GM21423 (cell line): ENCODE data around the gene BLOC1S2.
"Not testable (repeated sequence)": the region's sequence is repeated elsewhere in the genome, so short reads cannot be mapped to it uniquely, and the experiment has no call there.

Experiments used
- ATAC-seq: cut with Tn5 transposase; IDR thresholded peaks from one replicate; pipeline ENCODE4 v1.9.1; 2021; ENCODE audit warnings: mild to moderate bottlenecking, moderate library complexity; ENCODE audit not compliant: unreplicated experiment

The BLOC1S2 gene

DNA sequence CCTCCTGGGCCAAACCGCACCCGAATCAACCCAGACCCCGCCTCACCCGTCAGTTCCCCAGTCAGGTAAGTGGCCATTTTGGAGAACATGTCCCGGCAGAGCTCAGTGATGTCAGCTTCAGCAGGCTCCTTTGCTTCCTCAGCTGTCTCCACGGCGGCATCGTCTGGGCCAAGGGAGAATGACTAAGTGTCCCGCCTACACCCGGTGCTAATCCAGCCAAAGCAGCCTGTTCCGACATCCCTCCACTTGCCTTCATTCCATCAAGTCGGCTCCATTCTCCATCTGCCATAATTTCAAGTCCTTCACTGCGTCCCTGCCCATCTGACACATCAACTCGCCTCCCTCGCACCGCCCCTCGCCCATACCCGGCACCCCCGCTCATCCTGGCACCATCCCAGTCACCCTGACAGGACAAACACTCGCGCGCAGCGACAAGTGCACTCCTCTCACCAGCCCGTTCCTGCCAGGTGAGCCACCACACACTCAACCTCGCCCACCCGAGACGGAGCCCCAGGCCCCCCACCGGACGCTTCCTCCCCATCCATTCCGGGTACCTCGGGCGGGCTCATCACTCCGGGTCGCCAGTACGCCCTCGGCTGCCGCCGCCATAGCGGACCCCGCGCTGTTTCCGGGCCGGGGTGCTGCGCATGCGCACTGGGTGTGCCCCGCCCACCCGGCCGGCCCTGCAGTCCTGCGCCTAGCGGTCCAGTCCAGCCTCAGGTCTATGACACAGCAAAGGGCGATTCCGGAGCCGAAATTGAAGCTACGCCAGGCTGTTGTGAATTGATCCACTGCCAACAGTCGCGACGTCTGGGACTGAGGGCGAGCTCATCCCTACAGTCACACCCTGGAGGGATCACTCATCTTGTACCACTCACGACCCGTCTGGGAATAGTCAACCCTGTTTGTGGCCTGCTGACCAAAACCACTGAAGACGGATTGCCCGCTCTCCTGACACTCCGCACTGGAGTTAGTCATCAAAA lies at the start of gene BLOC1S2:
Gene BLOC1S2, minus strand, starts transcription at position 630 of the 983 bp plus-strand sequence. Its CDS starts 21 bp downstream, at position 609.
- peak; percentile 89 for ATAC-seq

DNA sequence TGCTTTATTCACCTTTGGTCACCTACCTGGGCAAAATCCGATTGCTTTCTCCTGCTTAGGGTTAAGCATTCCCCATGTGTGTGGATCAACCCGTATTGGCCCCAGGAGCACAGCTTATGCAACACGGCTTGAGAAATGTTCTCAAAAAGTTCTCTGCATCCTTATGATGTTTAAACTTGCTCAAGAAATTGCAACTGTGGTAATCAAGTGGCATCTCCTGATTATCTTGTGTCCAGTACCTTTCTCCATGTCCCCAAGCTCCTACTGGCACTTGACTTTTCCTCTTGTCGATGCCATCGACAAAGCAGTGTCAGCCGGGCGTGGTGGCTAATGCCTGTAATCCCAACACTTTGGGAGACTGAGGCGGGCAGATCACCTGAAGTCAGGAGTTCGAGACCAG lies 48.3 kb upstream of the BLOC1S2 start:
- no peak for ATAC-seq

DNA sequence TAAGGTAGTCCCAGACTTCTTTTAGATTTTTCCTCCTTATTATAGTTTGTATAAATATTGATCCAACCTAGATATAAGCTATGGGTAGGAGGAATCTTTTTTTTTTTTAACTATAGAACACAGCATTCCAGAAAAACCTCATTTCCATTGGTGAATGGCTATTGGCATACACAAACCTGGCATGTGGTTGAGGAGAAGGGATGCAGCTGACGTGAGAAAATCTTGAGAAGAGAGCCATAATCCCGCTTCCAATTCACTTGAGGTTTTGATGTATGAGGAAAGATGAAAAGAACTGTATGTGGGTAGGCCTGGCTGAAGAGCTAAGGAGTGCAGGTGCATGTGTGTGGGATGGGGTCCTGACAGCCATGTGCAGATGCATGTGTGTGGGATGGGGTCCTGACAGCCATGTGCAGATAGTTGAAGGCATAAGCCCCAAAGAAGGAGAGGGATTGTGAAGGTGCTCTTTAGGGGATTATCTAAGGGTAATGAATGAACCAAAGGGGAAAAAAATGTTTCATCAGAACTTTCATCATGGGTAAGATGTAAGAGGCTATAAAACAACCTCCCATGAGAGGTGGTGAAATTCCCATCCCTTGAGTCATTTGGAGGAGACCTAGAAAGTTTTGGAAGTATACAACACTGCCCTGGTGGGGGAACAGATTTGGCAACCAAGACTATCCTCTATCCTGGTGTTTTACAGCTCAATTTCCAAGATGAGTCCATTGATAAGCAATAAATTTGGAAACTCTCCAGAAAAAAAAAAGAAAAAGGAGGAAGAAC lies 47.4 kb upstream of the BLOC1S2 start:
- no peak for ATAC-seq

DNA sequence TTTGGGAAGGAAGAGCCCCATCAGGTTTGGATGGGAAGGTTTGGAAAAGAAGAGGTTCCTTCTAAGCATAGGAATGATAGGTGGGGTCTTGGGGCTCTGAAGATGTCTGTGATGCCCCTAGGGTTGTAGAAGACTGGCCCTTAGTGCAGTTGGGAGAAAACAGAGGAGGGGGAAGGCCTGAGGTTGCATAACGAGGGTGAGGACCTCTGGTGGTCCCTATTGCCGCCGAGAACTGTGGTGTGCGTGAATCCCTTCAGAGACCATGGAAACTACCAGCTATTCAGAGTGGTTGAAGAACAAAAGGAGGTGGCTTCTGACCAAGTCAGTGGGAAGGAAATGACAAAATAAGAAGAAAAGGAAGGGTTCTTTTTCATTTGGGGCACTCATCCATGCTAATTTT lies 46.6 kb upstream of the BLOC1S2 start:
- ATAC-seq, result no peak

DNA sequence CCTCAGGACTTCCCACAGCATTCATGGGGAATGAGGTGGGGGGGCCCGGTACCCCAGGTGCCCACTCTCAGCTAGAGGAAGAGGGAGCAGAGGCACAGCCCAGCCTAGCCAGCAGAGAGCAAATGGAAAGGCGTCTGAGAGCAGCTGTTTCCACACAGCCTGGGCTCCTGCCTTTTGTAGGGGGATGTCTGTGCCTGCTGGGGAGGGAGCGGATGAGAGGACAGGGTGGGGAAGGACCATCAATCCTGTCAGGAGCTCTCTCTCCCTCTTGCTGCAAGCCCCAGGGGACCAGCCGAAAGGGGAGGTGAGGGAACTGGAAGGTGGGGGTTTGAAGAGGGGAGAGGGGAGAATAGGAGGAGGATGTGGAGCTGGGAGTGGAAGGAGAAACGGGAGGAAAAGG lies 43.6 kb upstream of the BLOC1S2 start, which contains the start of gene PKD2L1:
Gene PKD2L1, minus strand, starts transcription at position 150 of the 400 bp plus-strand sequence. Its CDS starts 125 bp downstream, at position 25.
- ATAC-seq, result no peak

DNA sequence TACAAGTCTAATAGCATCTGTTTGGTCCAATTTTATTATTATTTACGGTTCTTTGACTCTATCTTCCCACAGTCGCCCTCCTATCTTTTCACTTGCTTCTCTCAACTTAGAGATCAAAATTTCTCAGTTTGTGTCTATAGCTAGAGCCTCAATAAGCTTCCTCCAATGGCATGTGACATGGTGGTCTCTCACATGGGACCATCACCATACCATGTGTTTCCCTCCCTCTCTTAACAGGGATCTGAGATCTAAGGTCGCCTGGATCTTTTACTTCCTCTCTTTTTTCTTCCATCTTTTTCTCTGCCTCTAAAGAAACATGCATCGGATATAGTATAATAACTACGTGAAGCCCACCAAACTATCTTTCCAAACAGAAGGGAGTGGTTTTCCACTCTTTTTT lies 41.7 kb upstream of the BLOC1S2 start:
- ATAC-seq, result no peak

DNA sequence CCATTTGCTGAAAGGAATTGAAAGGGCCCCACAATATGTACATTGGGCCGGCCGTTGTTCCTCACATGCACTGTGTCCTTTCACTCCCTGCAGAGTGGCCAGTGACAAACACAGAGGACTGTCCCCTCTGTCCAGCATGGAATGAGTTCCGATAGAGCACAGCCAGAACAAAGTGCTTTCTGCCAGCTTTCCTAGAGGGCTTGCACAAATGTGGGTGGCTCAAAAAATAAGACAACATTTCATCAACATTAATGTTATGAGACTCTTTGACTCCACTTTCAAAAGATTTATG lies 41.2 kb upstream of the BLOC1S2 start:
- ATAC-seq, result no peak

DNA sequence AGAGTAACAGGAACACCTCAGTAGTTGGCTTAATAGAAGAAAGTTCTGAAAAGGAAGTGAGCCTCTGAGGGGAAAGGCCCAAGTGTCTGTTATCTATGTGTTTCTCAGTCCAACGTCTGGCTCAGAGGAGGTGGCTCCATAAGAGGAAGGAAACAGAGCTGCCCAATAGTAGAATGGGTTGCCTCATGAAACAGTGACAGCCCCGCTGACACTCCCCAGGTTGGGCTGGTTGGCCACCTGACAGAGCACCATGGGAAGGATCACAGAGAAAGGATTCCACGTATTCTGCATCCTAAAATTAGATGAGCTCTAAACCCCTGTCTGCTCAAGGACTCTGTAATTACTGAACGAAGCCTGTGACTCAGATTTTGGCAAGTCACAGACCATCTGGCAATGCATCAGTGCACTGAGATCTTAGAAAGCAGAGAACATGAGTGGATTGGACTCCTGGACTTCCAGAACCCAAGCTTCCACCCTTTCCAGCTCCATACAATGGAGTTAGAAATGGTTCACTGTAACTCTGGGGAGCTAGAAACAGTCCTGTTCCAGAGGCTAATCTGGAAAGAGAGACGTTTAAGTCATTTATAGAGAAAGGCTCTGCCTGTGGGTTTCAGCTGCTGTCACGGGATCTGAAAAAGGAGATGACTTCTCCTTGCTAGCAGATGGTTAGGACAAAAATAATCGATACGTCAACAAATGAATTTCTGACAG lies 40.7 kb upstream of the BLOC1S2 start:
- ATAC-seq, result peak; percentile 99

DNA sequence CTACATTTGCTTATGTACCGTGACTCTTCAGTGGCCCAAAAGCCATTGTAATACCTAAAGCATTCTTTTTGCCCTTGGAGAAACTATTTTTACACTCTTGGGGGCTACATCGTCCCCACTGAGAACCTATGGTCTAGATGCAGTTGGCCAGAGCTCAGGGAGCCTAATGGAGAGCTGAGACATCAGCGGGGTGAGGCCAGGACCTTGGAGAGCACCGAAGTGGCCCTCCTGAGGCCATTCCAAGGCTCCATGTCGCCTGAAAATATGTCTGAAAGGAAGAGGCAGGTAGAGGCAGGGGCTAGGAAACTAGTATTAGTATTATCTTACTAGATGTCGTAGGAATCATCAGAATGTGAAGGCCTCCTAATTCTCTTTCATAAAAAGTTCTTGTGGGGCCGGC lies 38.7 kb upstream of the BLOC1S2 start:
- no peak for ATAC-seq

DNA sequence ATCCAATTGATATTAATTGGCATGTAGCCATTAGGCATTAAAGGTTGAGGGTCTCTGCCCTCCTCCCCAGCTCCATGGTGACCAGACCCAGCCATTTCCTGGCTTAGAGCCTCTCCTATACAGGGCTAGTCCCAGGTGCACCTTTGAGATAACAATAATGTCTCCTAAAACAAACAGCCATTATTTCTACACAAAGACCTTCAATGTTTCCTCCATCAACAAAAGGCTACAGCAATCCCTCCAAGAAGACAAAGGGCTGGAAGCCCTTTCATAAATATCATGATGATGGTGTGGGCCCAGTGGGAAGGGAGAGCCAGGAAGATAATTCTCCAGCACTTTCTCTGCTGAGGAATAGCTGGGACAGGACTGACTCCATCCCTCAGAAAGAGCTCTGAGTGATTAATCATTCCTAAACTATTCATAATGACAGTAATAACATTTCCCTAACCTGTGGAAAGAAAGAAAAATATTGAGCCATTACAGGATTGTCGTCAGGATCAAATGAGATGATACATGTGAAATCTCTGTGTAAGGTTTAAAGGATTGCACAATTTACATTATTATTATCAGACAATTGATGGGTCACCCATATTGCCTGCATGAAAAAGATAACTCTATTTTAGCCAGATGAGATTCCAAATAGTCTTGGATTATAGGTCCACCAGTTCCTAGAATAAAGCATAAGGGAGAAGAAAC lies 33.4 kb upstream of the BLOC1S2 start:
- ATAC-seq, result no peak

DNA sequence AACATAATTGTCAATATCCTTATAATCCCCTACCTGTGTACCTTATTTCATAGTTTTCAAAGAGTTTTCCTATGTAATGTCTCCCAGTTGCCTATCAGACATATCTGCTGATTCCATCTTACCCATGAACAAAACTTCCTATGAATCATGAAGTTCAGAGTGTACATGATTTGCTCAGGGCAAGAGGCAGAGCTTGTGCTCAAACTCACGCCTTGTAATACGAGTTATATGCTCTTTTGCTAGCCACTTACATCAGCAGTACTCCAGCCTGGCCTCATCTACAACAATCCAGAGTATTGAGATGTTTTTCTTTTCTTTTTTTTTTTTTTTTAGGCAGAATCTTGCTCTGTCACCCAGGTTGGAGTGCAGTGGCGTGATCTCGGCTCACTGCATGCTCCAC lies 31.7 kb upstream of the BLOC1S2 start:
- no peak for ATAC-seq

DNA sequence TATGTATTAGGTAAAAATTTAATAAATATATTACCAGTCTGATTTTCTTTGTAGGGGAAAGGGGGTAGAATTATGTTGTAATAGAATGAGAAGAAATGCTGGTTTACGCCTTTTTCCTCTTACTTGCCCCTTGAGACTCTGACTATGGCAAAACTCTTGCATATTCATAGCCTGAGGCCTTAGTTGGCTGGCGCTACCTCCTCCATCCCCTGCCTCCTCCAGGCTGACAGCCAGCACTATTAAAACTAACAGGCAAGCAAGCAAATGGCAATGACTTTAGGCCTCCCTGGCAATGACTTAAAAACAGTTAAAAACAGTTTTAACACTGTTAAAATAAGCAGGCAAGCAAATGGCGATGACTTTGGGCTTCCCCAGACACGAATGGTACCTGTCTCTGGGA lies 29.1 kb upstream of the BLOC1S2 start:
- ATAC-seq, result no peak

DNA sequence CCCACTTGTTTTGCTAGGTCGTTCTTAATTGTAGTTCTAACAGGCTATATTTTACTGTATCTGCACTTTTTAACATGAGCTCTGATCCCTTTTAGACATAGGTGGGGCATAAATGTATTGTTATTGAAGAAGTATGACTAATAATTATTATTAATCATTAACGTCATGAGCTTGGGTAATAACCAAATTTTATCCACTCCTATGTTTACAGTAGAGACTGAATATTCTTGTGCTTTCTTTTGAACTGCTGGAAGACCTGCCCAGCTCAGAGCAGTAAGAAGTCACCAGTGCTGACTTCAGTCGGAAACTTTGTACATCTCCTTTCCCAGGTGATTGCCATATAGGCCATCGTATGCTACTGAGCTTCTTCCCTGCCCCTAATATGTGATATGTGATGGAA lies 24.8 kb upstream of the BLOC1S2 start:
- ATAC-seq, result no peak

DNA sequence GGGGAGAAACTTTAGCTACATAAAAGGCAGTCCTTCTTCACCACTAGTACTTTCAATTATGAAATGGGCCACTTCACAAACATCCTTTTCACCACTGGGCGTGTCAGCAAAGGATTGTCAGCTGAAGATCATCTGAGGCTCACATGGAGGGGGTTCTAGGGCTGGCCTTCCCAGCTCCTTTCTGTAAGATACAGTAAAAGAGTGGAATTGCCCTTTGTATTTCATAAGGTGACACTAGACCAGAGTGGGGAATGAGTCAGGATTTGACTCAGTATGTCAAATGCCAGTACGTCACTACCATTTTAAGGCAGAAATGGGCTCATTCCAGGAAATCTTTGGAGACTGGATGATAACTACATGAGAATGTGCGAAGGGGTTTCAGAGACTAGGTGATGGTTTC lies 21.2 kb upstream of the BLOC1S2 start:
- ATAC-seq, result no peak

DNA sequence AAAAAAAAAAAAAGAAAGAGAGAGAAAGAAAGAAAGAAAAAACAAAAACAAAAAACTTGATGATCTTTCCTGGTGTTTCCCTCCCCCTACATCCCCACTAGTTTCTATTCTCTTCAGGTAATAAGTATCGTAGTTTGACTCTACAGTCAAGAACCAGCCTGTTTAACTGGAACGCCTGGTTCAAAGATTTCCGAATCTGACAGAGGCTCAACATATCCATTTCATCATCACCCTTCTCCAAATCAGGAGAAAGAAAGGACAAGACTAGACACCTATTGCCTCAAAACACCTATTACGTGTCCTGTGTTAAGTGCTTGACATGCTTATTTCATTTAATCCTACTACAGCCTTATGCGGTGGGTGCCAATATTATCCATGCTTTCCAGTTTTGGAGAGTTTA lies 20.4 kb upstream of the BLOC1S2 start:
- no peak for ATAC-seq

DNA sequence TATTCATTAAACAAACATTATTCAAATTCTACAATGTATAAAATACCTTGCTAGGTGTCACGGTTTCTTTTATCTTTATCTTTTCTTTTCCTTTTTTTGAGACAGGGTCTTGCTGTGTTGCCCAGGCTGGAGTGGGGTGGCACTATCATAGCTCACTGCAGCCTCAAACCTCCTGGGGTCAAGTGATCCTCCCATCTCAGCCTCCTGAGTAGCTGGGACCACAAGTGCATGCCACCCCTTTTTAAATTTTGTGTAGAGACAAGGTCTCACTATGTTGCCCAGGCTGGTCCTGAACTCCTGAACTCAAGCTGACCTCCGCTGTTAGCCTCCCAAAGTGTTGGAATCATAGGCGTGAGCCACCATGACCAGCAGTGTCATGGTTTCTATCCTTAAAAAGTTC lies 17.9 kb upstream of the BLOC1S2 start:
- no peak for ATAC-seq

DNA sequence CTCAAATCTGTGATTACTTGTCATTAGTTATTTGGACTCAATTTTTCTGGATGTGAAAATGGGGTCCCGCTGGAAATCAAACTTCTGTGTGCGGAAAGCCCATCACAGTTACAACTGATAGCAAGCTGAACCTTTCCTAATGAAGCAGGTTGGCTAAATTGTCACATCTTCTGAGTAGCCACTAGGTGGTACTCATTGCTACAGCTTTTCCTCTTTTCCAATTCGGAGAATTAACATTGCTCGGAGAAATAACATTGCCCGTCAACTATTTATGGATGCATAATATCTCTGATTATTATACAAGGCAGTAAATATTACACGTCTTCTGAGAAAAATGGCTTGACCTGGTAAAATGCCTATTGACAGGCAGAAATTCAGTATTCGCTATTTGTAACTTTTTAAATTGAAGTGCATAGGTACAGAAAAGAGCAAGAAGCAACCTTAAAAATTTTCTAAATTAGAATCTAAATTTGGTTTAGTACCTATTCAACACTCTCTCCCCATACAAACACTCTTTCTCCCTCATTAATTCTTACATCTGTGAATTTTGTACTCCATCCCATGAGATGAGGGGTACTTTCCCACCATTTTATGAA lies 17.3 kb upstream of the BLOC1S2 start:
- ATAC-seq, result no peak

DNA sequence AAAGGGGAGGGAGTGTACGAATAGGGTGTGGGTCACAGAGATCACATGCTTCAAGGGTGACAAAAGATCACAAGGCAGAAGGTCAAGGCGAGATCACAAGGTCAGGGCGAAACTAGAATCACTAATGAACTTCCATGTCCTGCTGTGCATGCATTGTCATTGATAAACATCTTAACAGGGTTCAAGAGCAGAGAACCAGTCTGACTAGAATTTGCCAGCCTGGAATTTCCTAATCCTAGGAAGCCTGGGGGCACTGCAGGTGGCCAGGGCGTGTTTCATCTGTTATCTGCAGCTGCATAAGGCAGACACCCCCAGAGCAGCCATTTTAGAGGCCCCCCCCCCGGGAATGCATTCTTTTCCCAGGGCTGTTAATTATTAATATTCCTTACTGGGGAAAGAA lies 14.6 kb upstream of the BLOC1S2 start:
- ATAC-seq, result not testable (repeated sequence)

DNA sequence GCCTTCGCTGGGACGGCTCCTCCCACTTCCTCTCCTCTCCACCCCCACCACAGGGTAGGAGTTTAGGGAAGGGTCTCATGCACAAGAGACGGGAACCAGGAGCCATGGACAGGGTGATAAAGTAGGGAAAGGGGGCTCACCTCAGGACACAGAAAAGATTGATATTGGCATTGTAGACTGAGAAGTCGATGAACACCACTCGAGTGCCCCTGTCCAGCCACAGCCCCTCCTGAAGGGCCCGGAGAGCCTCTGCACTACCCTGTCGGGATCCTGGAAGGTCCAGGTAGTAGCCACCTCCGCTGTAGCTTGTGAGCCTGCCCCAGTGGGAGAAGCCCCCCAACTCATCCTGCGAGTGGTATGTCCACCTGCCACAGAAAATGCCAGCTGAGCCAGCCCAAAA lies 10.8 kb upstream of the BLOC1S2 start:
- no peak for ATAC-seq

DNA sequence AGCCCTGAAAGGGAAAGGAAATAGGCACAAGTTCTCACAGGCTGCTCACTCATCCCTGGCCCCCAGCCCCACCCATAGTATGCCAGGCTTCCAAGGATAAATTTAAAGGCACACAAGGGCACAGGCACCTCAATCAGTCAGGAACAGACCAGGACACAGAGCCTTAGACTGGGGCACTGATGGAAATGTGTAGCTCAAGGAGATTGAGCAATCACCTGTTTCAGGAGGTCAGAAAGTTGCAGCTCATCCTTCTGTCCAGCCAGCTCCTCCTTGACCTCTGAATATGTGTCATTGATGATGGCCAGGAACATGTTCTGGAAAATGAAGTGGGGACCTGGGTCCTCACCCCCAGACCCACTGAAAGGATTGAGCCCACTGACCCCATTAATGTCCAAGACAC lies 6.6 kb upstream of the BLOC1S2 start:
- ATAC-seq, result no peak
